Gastrocnemius medialis (tissue), 4 donors: ENCODE results near the gene LUZP1.

Experiments used
- CTCF ChIP-seq, 5 experiments: fragments of 450-650 bp in 3 of 5; fragments of 200-600 bp in 2 of 5; sonication (generic) in 2 of 5; IDR thresholded peaks in 4 of 5; conservative IDR thresholded peaks in 1 of 5; 1 replicate in 4 of 5; 2 replicates in 1 of 5; pipeline ENCODE4 v1.5.1; 2016 to 2019; ENCODE audit warnings: antibody characterized with exemption in 5 of 5, mild to moderate bottlenecking in 3 of 5, moderate library complexity in 3 of 5
- POLR2A ChIP-seq, 2 donors: fragments of 450-650 bp; IDR thresholded peaks; one replicate each; pipeline ENCODE4 v1.6.1; 2017; ENCODE audit warnings: antibody characterized with exemption in 2 of 2, mild to moderate bottlenecking in 2 of 2, moderate library complexity in 2 of 2

- TF ChIP-seq CTCF (IDR thresholded peaks at IDR 0.05 in 4 of 5, conservative IDR thresholded peaks at IDR 0.05 in 1 of 5) (no peak), POLR2A (IDR thresholded peaks at IDR 0.05) (no peak)
Observed at GRCh38 chr1:23101101-23101827, 67.4 kb downstream of the LUZP1 start.
